ENCODE results near the gene ZHX3. TPM values are rescaled to one million over a fixed set of nuclear protein-coding genes. Genes with fewer than 3 reads are reported as not detected.

The ZHX3 gene
- total and polyA plus RNA-seq, 2 of the 4 experiments (the other 2 are of a cell fraction): 25.0 to 28.0 TPM

DNA sequence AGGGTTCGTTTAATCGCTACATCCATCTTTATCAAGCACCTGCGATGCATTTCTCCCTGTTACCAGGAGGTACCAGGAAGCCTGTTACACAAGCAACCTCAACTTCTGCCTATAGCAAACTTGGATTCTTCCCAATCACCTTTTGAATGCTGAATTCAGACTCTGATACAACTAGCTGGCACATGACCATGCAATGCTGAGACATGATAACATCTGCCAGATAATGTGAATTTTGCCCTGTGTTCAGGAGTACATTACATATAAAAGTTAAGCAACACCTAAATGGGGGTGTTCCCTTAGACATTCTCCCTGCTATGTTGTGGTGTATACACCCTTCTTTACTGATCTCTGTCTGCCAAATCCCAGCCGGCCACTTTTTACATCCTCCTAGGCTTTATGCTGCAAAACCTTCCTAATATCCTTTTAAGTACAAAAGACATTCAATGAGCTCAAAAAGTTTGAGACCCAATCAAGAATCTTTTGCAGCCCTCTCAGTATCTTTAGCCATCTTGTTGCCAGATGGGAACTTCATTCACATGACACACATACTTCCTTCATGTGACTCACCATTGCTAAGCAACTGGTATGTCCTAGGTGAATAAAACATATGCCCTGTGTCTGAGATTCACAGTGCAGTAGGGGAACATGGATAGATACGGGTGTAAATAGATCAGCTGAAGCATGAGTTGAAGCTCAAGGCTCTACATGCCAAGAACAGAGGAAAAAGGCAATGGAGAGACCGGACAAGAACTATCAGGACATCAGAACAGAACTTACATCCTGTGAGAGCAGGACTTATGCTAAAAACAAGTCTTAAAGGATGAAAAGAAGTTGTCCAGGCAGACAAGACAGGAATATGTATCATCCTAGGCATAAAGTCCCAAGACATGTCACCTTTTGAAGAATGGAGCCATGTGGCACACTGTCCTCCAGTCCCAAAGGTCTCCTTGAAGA, 84.3 kb downstream of the ZHX3 start:
- peak overlapping the region; percentile 57 for H4K91ac ChIP-seq (ENCODE audit: insufficient read depth, low read depth, low read length)
- peak overlapping the region; percentile 64; the same call in 1 of the 2 replicates for H2BK120ac ChIP-seq (ENCODE audit: low read depth, low read length)
- no peaks in the 10 kb centered on the region for H3K9me3 ChIP-seq (ENCODE audit: control insufficient read depth, insufficient read depth, low read length)
- peak overlapping the region; percentile 31 for H3K23ac ChIP-seq (ENCODE audit: low read depth, low read length)
- peak overlapping the region; percentile 44 for H3K4ac ChIP-seq (ENCODE audit: low read depth, low read length)
- H4K5ac ChIP-seq (ENCODE audit: low read depth, low read length): peak overlapping the region; percentile 5; the same call in 1 of the 2 replicates
- H3K14ac ChIP-seq (replicated peaks; ENCODE audit: low read depth, low read length): peak overlapping the region; percentile 41
- H4K20me1 ChIP-seq (ENCODE audit: insufficient read depth, low read length): no peaks in the 10 kb centered on the region
- peaks cover 12% of the 10 kb centered on the region for H3K4me1 ChIP-seq (ENCODE audit: control insufficient read depth, insufficient read depth, low read length)
- no peak for TF ChIP-seq MAZ (IDR thresholded peaks at IDR 0.05; ENCODE audit: borderline replicate concordance, low read depth, low read length)
- TF ChIP-seq BHLHE40 (IDR thresholded peaks at IDR 0.05; ENCODE audit: low read depth, low read length): no peak
- peak; percentile 44; the same call in 1 of the 2 replicates for TF ChIP-seq CEBPB (IDR thresholded peaks at IDR 0.05; ENCODE audit: low read depth, low read length)
- no peak for TF ChIP-seq CHD1 (IDR thresholded peaks at IDR 0.05; ENCODE audit: low read depth, low read length)
- no peak for TF ChIP-seq MXI1 (IDR thresholded peaks at IDR 0.05; ENCODE audit: borderline replicate concordance, low read depth, low read length)
- peak; percentile 79 for TF ChIP-seq FOS (IDR thresholded peaks at IDR 0.05; ENCODE audit: low read depth, low read length)
- no peak for TF ChIP-seq RFX5 (IDR thresholded peaks at IDR 0.05; ENCODE audit: low read depth, low read length)
- no peak for TF ChIP-seq NFE2L2 (IDR thresholded peaks at IDR 0.05; ENCODE audit: low read depth, low read length)
- TF ChIP-seq SMC3 (IDR thresholded peaks at IDR 0.05; ENCODE audit: low read depth, low read length): no peak
- TF ChIP-seq, protein P1, sequence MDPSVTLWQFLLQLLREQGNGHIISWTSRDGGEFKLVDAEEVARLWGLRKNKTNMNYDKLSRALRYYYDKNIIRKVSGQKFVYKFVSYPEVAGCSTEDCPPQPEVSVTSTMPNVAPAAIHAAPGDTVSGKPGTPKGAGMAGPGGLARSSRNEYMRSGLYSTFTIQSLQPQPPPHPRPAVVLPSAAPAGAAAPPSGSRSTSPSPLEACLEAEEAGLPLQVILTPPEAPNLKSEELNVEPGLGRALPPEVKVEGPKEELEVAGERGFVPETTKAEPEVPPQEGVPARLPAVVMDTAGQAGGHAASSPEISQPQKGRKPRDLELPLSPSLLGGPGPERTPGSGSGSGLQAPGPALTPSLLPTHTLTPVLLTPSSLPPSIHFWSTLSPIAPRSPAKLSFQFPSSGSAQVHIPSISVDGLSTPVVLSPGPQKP (IDR thresholded peaks at IDR 0.05; ENCODE audit: borderline replicate concordance, low read depth, low read length): no peak
- no peak for TF ChIP-seq RCOR1 (IDR thresholded peaks at IDR 0.05; ENCODE audit: insufficient replicate concordance, low read length)
- TF ChIP-seq RAD21 (IDR thresholded peaks at IDR 0.05; ENCODE audit: low read length): no peak
- peak; percentile 84 for TF ChIP-seq USF2 (IDR thresholded peaks at IDR 0.05; ENCODE audit: low read depth, low read length)
- in situ Hi-C loops (cut with MboI; ENCODE audit: low sequenced_read_pairs) (loop anchor here (5.0 kb wide), 1 partner anchor 99 kb away; no protein-coding TSS in a partner anchor), dilution Hi-C loops (cut with HindIII; ENCODE audit: low sequenced_read_pairs, unreplicated experiment) (no loop called here), intact Hi-C loops (cut with micrococcal nuclease) (loop anchor here (1.0 to 10.0 kb wide), 7 partner anchors 56 to 266 kb away; partner anchors contain the start of genes LPIN3 and PLCG1)
- H2BK5ac ChIP-seq (ENCODE audit: low read depth, low read length, poor library complexity, severe bottlenecking): peak overlapping the region; percentile 87
- peak; percentile 64 for ATAC-seq (ENCODE audit: low read depth)
- H2AK9ac ChIP-seq (replicated peaks; ENCODE audit: low read depth, low read length, poor library complexity): peak overlapping the region; percentile 13
- H3K9ac ChIP-seq (ENCODE audit: low read depth, low read length): peak overlapping the region; percentile 20; the same call in 1 of the 2 replicates
- peak overlapping the region; percentile 77 for H2AK5ac ChIP-seq (ENCODE audit: low read depth, low read length)
- H3K56ac ChIP-seq (ENCODE audit: extremely low read depth, insufficient read depth, low read length): 0 out of 2 replicates have a peak overlapping the region, but pooled peaks have one; percentile 16
- ChIA-PET POLR2A (ENCODE audit: unreplicated experiment) (interaction anchor here (0.5 to 0.9 kb wide), 2 partner anchors 55 to 90 kb away, joined by 3 to 8 read pairs; no protein-coding TSS in a partner anchor), CTCF (interaction anchor here (0.6 to 2.5 kb wide), 7 partner anchors 9 to 107 kb away, joined by 3 to 11 read pairs (median 5); partner anchors contain the start of gene LPIN3)
- no peak overlapping the region for H3K4me3 ChIP-seq (ENCODE audit: insufficient read depth, low read depth, low read length)
- H3K27ac ChIP-seq (ENCODE audit: insufficient read depth, low read length): peak overlapping the region; percentile 22; the same call in 1 of the 2 replicates
- H2AFZ ChIP-seq (replicated peaks; ENCODE audit: low read length, poor library complexity): peak overlapping the region; percentile 6
- H3K4me2 ChIP-seq (ENCODE audit: low read depth, low read length): peak overlapping the region; percentile 60; the same call in 1 of the 2 replicates
- H3K79me1 ChIP-seq (ENCODE audit: low read depth in 1 of 2, low read length in 2 of 2): peaks cover 27 to 53% of the 10 kb centered on the region in 2 experiments
- peak overlapping the region; percentile 70; the same call in 1 of the 2 replicates for H3K18ac ChIP-seq (ENCODE audit: low read depth, low read length)
- BruUV-seq (replicated peaks): no TSS peak
- H3K36me3 ChIP-seq (ENCODE audit: control insufficient read depth, insufficient read depth, low read length): no peaks in the 10 kb centered on the region
- H4K8ac ChIP-seq (ENCODE audit: low read depth in 2 of 2, low read length in 2 of 2): peak overlapping the region in 1 of 2 experiments; percentile 79; a peak in 2 of 4 replicates
- peak overlapping the region; percentile 63 for H2BK20ac ChIP-seq (ENCODE audit: low read depth, low read length)
- H2BK15ac ChIP-seq (ENCODE audit: low read depth, low read length): peak overlapping the region; percentile 62; the same call in 2 of the 3 replicates
- peak; percentile 96 for DNase-seq
- WGBS, 2 experiments (ENCODE audit: extremely low coverage in 2 of 2, insufficient read length in 1 of 2): 93% methylated on average over 3 of the region's 6 CpGs; no CpG with 5 or more reads in 1 of the 2 experiments
- peaks cover 22% of the 10 kb centered on the region for H3K9me1 ChIP-seq (ENCODE audit: insufficient read depth, low read length)
- H3K27me3 ChIP-seq (ENCODE audit: control insufficient read depth, insufficient read depth, low read length): no peaks in the 10 kb centered on the region
